Rectal smooth muscle tissue (tissue), 1 donor: Measurements from ENCODE around the gene PLEK.

Source experiments
- H3K27ac ChIP-seq: one replicate; pipeline ENCODE4 v1.7.0; 2013; ENCODE audit warnings: low read depth, low read length, inconsistent platforms
- H3K27me3 ChIP-seq: one replicate; pipeline ENCODE4 v1.7.0; 2013; ENCODE audit warnings: low read length; ENCODE audit not compliant: control insufficient read depth, insufficient read depth
- H3K36me3 ChIP-seq: one replicate; pipeline ENCODE4 v1.7.0; 2013; ENCODE audit warnings: low read length; ENCODE audit not compliant: control insufficient read depth, insufficient read depth
- H3K4me1 ChIP-seq: one replicate; pipeline ENCODE4 v1.7.0; 2013; ENCODE audit warnings: low read length; ENCODE audit not compliant: control insufficient read depth, insufficient read depth
- H3K4me3 ChIP-seq: one replicate; pipeline ENCODE4 v1.7.0; 2013; ENCODE audit warnings: low read length
- H3K9ac ChIP-seq: one replicate; pipeline ENCODE4 v1.7.0; 2013; ENCODE audit warnings: low read length

The PLEK gene, protein sequence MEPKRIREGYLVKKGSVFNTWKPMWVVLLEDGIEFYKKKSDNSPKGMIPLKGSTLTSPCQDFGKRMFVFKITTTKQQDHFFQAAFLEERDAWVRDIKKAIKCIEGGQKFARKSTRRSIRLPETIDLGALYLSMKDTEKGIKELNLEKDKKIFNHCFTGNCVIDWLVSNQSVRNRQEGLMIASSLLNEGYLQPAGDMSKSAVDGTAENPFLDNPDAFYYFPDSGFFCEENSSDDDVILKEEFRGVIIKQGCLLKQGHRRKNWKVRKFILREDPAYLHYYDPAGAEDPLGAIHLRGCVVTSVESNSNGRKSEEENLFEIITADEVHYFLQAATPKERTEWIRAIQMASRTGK

DNA sequence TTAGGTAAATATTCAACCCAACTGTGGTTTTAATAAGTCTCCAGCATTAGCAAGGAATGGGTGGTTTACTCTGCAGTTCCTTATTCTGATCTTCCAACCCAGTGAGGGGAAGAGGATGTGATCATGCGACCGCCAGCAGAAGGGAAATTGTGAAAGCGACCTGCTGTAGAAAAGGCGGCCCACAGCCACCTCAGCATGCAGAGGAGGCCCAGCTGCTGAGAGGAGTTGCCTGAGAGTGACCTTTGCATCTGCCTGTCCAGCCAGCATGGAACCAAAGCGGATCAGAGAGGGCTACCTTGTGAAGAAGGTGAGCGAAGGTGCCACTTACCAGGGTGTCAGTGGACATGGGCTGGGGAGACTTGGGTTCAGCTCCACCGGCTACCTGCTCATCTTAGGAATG, at the start of gene PLEK:
Gene PLEK, plus strand, starts transcription at position 196 of the 400 bp plus-strand sequence. Its CDS starts 70 bp downstream, at position 266.
- Histone ChIP-seq H3K27ac (no peak within 1 kb of the TSS), H3K36me3 (no peaks in the 10 kb centered on the region), H3K4me3 (peak within 1 kb of the TSS; percentile 50), H3K4me1 (peaks cover 12% of the 10 kb centered on the region), H3K27me3 (no peaks in the 10 kb centered on the region), H3K9ac (no peak within 1 kb of the TSS)

DNA sequence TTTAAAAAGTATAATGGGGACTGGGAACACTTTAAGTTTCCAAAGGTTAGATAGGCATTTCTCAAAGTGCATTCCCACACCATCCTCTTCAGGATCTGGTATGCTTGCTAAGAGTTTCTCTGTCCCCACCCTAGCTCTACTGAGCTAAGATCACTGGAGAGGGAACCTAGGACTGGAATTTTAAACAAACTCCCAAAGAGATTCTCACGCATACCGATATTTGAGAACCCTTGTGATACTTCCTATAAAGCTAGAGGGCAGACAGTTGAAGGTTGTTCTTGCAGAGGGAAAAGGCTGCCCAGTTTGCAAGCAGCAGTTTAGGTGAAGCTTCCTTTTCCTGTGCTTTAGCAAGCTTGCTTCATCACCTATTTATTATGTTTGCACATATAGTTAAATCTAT, 49.0 kb upstream of the PLEK start:
- H3K4me1 ChIP-seq, result no peaks in the 10 kb centered on the region
- H3K9ac ChIP-seq, result no peak overlapping the region
- peaks cover 3% of the 10 kb centered on the region for H3K27me3 ChIP-seq
- H3K36me3 ChIP-seq, result no peaks in the 10 kb centered on the region
- no peak overlapping the region for H3K27ac ChIP-seq
- no peak overlapping the region for H3K4me3 ChIP-seq

DNA sequence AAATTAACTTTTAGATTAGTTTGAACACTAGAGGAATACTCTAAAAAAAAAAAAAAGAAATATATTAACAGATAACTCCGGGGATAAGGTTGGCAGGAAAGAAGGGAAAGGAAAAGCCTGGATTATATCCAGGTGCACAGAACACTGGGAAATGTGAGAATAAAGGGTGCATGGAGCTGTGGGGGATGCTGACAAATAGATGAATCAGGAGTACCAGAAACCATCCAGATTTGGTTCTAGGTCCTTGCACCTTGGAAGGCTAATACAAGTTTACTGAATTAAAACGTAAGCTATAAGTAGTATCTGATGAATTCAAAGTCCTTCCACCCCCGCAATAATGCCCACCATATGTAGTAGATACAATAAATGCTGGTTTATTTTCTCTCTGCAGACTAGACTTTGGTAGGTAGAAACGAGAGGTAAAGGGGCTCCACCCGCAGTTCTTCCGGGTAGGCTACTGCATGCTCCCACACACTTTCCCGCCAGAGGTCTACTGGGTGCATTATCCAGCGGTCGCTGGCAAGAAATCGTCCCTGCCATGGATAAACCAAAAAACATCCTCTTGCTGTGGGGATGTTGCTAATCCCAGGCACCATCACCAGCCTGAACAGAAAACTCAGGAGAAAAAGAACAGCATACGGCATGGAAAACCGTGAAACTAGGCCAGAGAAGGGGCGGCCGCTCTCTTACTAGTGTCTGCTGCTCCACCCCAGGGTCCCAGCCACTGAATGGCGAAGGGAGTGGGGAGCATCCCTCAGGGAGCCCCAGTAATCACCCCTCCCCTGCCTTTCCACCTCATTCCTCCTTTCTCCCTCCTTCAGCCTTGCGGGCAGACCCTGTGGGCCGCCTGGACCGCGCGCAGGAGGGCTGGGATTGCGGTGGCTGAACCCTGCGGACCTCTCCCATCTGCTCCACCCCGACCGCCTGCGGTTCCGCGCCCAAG, 46.8 kb upstream of the PLEK start:
- H3K4me1 ChIP-seq, result no peaks in the 10 kb centered on the region
- H3K36me3 ChIP-seq, result no peaks in the 10 kb centered on the region
- peak overlapping the region; percentile 66 for H3K9ac ChIP-seq
- H3K4me3 ChIP-seq, result peak overlapping the region; percentile 87
- peak overlapping the region; percentile 90 for H3K27ac ChIP-seq
- H3K27me3 ChIP-seq, result peaks cover 3% of the 10 kb centered on the region

DNA sequence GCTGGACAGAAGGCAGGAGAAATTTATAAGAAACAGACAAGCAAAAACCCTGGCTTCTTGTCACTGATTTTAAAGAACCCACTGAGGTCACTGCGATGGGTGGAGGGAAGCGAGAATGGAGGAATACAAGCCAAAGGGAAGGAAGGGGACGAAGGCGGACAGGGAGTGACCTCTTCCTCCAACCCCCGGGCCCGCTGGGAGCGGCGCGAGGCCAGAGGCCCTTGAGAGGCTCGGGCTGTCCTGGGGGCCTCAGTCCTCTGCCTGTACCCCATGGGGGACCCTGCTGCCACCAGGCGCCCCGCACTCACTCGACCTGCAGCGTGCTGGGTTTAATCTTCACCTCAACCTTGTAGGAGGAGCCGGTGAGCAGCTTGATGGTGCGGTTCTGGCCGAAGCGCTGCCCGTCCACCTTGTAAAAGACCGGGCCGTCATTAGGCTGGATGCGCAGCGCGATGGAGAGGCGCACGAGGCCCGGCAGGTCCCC, 46.1 kb upstream of the PLEK start:
- Histone ChIP-seq H3K4me3 (peak overlapping the region; percentile 87), H3K9ac (peak overlapping the region; percentile 70), H3K36me3 (no peaks in the 10 kb centered on the region), H3K27ac (peak overlapping the region; percentile 90), H3K4me1 (no peaks in the 10 kb centered on the region), H3K27me3 (peaks cover 3% of the 10 kb centered on the region)

DNA sequence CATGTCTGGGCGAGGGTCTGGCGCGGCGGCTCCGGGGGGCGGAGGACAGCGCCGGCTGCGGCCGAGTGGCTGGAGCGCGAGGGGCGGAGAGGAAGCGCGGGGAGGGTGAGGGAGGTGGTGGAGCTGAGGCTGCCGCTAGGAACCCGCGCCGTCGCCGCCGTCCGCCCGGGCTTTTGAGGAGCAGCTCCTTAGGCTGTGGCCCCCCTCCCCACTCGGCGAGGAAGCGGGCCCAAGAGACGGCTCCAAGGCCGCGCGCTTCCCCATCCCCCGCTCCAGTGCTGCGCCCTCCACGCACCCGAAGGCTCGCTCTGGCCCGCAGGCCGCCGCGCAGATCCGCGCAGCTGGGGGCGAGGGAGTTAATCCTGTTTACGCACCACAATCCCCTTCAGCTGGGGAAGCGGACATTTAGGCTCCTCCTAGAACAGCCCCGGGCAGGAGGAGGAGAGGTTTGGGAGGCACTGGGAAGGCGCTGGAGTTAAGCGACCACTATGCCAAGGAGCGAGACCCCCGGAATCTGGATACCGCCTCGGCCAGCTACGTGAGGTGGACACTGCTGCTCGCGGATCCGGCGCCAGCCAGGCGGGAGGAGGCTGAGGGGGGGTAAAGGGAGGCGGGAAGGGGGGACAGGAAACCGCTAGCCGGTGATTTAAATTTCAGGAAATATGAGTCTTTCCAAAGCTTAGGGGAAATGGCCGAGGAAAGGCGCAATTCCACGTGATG, 45.5 kb upstream of the PLEK start, which contains the start of gene CNRIP1:
Gene CNRIP1, minus strand, starts transcription at position 552 of the 720 bp plus-strand sequence. Its CDS starts 549 bp downstream, at position 3.
- peaks cover 3% of the 10 kb centered on the region for H3K27me3 ChIP-seq
- H3K4me1 ChIP-seq, result no peaks in the 10 kb centered on the region
- H3K9ac ChIP-seq, result peak within 1 kb of the TSS; percentile 70
- peak within 1 kb of the TSS; percentile 90 for H3K27ac ChIP-seq
- H3K4me3 ChIP-seq, result peak within 1 kb of the TSS; percentile 87
- H3K36me3 ChIP-seq, result no peaks in the 10 kb centered on the region

DNA sequence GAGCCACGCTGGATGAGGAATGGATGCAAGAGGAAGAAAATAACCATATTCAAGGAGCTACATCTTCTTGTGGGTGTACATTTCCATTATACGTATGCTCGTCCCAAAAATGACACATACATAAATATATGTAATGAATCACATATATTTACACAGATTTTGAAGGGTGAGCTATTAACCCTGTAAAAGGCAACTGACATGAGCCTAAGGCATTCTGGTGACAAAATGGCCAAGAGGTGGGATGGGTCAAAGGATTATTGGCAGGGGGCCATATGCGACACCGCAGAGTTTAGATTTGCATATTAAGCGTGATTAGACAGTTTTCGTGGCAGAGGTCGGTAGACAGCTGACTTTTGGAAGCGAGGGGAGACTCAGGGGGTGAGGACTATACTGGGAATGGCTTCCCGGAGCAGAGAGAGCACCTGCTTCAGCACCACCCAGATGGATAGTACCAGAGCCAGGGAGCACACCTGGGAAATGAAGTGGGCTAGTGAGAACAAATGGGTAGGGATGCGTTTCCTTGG, 44.9 kb upstream of the PLEK start:
- H3K27me3 ChIP-seq, result peaks cover 3% of the 10 kb centered on the region
- H3K27ac ChIP-seq, result peak overlapping the region; percentile 90
- H3K36me3 ChIP-seq, result no peaks in the 10 kb centered on the region
- peak overlapping the region; percentile 87 for H3K4me3 ChIP-seq
- H3K9ac ChIP-seq, result peak overlapping the region; percentile 2
- no peaks in the 10 kb centered on the region for H3K4me1 ChIP-seq

DNA sequence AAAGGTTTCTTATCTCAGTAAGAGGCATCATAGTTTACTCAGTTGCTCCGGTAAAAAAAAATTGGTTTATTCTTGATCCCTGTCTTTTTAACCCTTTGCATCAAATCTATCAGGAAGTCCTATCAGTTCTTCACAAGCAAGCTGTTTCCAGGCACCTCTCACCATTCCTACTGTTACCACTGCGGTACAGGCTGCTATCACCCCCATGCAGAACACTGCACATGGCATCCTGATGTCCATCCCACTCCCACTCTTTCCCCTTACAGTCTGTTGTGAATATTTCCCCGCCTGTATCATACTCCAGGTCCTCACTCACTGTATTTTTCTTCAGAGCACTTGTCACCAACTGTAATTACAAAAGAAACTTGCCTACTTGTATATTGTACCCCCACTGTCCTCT, 40.0 kb upstream of the PLEK start:
- Histone ChIP-seq H3K9ac (no peak overlapping the region), H3K27me3 (peaks cover 5% of the 10 kb centered on the region), H3K27ac (no peak overlapping the region), H3K4me1 (no peaks in the 10 kb centered on the region), H3K4me3 (no peak overlapping the region), H3K36me3 (no peaks in the 10 kb centered on the region)

DNA sequence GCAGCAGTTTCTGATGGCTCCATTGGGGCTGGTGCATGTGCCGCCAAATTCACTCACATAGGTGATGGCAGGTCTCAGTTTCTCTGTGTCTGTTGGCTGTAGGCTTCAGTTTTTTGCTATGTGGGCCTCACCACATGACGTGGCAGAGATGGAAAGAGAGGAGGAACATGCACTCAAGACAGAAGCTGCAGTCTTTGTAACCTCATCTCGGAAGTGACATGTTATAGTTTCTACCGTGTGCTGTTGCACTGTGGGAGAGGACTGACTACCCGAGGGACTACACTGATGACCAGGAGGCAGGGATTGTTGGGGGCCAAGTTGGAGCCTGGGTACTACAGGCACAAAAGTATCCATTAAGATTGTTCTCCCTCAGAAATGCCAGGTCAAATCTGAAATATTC, 36.2 kb upstream of the PLEK start:
- no peaks in the 10 kb centered on the region for H3K36me3 ChIP-seq
- no peaks in the 10 kb centered on the region for H3K4me1 ChIP-seq

DNA sequence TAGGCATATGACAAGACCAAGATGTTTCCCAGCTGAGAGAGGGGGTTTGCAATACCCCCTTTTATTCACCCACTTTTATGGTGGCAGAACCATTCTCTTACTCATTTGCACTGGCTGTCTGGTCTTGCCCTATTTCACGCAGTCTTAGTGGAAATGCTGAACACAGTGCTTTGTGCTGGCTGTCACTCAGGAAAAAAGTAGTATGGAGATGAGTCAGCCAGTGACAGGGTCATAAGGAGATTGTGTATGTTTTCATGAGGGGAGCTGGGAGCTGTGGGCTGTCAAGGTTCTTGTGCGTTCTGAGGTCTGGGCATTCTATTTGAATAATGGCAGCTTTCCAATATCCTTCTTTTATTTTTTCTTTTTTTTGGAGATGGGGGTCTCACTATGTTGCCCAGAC, 34.4 kb upstream of the PLEK start:
- Histone ChIP-seq H3K4me3 (no peak overlapping the region), H3K4me1 (no peaks in the 10 kb centered on the region), H3K27me3 (peaks cover 5% of the 10 kb centered on the region), H3K36me3 (no peaks in the 10 kb centered on the region), H3K9ac (no peak overlapping the region), H3K27ac (no peak overlapping the region)

More for the DNA sequence above, 36.2 kb upstream of the PLEK start:
- Histone ChIP-seq H3K27ac (no peak overlapping the region), H3K4me3 (no peak overlapping the region), H3K9ac (no peak overlapping the region), H3K27me3 (peaks cover 5% of the 10 kb centered on the region)

DNA sequence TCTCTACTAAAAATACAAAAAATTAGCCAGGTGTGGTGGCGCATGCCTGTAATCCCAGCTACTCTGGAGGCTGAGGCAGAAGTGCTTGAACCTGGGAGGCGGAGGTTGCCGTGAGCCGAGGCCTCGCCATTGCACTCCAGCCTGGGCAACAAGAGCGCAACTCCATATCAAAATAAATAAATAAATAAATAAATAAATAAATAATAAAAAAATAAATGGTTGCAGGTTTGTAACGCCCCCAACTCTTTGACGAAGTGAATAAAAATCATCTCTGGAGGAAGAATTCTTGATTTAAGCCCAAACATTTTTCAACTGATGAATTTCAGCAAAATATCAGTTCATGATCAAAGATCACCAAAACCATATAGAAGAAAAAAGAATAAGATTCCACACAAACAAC, 32.1 kb upstream of the PLEK start:
- Histone ChIP-seq H3K4me3 (no peak overlapping the region), H3K4me1 (no peaks in the 10 kb centered on the region), H3K36me3 (no peaks in the 10 kb centered on the region), H3K9ac (no peak overlapping the region), H3K27ac (no peak overlapping the region), H3K27me3 (peaks cover 5% of the 10 kb centered on the region)

DNA sequence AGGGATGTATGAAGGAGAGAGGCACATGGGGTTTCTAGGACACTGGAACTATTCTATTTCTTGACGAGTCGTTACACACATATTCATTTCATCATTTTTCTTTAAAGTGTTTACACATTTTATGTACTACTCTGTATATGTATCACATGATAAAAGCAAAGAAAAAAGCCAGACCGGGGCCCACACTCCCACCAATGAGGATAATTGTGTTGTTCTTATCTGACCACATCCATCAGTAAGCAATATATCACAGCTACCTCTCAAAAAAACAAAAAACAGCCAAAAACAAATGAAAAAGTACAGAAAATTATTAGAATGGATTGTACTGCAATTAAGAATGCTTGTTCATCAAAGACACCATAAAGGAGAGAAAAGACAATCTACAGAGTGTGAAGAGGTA, 31.2 kb upstream of the PLEK start:
- H3K27ac ChIP-seq, result no peak overlapping the region
- no peak overlapping the region for H3K4me3 ChIP-seq
- H3K4me1 ChIP-seq, result no peaks in the 10 kb centered on the region
- no peak overlapping the region for H3K9ac ChIP-seq
- H3K27me3 ChIP-seq, result peaks cover under 1% of the 10 kb centered on the region
- H3K36me3 ChIP-seq, result no peaks in the 10 kb centered on the region

DNA sequence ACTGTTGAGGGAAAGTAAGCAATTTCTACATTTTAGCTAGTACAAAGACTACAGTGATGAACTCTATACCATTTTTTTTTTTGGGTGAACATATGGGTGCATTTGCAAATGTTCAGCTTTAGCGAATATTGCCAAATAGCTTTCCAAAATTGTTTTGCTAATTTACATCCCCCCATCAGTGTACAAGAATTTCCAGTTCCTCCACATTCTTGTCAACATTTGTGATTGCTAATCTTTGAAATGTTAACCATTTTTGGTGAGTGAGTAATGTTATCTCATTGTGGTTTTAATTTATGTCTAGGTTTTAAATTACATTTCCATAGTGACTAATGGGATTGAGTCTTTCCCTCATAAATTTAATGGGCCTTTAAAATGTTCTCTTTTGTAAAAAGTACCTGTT, 28.9 kb upstream of the PLEK start:
- Histone ChIP-seq H3K27ac (no peak overlapping the region), H3K36me3 (no peaks in the 10 kb centered on the region), H3K4me3 (no peak overlapping the region), H3K27me3 (no peaks in the 10 kb centered on the region), H3K9ac (no peak overlapping the region), H3K4me1 (no peaks in the 10 kb centered on the region)
